OCI-LY7 (cell line): ENCODE data around the gene ZNF777.
A peak's percentile ranks its signal among the peaks of the same experiment; 100 is the strongest.

Source experiments
- CTCF ChIP-seq: fragments of 200-600 bp; sonication (generic); conservative IDR thresholded peaks from 2 replicates; pipeline ENCODE4 v1.5.1; 2014; ENCODE audit warnings: mild to moderate bottlenecking, antibody characterized with exemption, low read length, moderate library complexity, mixed read lengths
- EZH2phosphoT487 ChIP-seq: fragments of 200-600 bp; sonication (generic); IDR thresholded peaks from 2 replicates; pipeline ENCODE4 v1.6.1; 2018; ENCODE audit warnings: low read depth, borderline replicate concordance, mild to moderate bottlenecking, mixed run types, antibody characterized with exemption, low read length, moderate library complexity, mixed read lengths

GRCh38 chr7:149422162-149422913, 38.5 kb downstream of the ZNF777 start:
- TF ChIP-seq CTCF (peak; percentile 62), EZH2phosphoT487 (no peak)
